ENCODE measurements around the gene DCAF17.

The DCAF17 gene

DNA sequence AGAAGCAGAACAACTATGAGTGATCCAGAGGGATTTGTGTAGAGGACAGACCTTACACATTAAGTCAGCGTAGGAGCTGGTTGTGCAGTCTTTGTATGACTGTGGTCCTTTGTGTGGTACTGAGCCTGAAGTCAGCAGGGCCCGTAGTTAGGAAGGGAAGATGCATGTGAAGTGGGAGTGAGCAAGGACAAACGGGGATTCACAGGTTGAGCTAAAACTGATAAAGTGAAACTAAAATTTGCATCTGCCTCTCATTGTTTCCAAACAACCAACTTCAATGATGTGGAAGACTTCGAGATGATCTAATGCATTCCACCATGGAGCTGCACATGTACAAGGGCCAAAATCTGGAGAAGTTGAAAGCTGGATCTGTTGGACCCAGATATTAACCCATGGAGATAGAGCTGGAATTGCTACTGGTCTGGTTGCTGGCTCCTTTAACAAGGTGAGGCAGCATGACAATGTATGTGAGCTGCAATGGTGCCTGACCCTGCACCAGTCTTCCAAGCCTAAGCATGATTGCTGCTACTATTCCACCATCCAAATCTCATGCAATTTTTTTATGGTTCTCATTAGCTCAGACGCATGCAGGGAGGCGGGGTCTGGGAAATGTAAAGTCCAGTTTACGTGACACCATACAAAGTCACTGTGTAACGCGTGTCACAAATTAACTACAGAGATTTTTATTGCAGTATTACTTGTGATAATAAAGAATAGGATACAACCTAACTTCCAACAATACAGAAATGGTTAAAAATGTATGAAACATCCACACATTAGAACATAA, 76.1 kb downstream of the DCAF17 start:
- Histone ChIP-seq H3K4me3 (replicated peaks; ENCODE audit: low read depth, low read length) (no peak overlapping the region), H3K27me3 (replicated peaks; ENCODE audit: control insufficient read depth, insufficient read depth, low read length) (no peaks in the 10 kb centered on the region), H3K36me3 (ENCODE audit: control insufficient read depth, insufficient read depth, low read length) (no peaks in the 10 kb centered on the region)
- DNase-seq (ENCODE audit: extremely low read depth, insufficient read length), result peak; percentile 28
- TF ChIP-seq, protein P1, sequence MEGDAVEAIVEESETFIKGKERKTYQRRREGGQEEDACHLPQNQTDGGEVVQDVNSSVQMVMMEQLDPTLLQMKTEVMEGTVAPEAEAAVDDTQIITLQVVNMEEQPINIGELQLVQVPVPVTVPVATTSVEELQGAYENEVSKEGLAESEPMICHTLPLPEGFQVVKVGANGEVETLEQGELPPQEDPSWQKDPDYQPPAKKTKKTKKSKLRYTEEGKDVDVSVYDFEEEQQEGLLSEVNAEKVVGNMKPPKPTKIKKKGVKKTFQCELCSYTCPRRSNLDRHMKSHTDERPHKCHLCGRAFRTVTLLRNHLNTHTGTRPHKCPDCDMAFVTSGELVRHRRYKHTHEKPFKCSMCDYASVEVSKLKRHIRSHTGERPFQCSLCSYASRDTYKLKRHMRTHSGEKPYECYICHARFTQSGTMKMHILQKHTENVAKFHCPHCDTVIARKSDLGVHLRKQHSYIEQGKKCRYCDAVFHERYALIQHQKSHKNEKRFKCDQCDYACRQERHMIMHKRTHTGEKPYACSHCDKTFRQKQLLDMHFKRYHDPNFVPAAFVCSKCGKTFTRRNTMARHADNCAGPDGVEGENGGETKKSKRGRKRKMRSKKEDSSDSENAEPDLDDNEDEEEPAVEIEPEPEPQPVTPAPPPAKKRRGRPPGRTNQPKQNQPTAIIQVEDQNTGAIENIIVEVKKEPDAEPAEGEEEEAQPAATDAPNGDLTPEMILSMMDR (IDR thresholded peaks at IDR 0.05; ENCODE audit: insufficient read depth, low read length, poor library complexity, severe bottlenecking), result no peak

DNA sequence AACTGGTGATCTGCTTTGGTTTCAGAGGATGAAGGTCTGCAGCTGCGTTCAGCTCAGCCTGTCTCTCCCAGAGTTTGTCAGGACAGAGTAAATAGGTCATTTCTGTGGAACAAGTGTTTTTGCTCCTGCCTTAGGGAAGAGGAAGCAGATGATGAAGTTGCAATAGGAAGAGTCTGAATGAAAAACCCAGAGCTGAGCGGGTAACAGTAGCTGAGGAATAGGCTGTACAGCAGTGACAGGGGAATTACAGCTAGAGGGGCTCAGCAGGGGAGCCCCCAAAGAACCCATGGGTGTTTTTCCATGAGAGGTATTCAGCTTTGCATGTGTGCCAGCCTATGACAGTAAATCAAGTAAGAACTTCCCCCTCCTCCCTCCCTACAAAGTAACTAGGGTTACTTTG, 78.0 kb downstream of the DCAF17 start:
- Histone ChIP-seq H3K36me3 (ENCODE audit: control insufficient read depth, insufficient read depth, low read length) (no peaks in the 10 kb centered on the region), H3K4me3 (replicated peaks; ENCODE audit: low read depth, low read length) (no peak overlapping the region), H3K27me3 (replicated peaks; ENCODE audit: control insufficient read depth, insufficient read depth, low read length) (no peaks in the 10 kb centered on the region)
- DNase-seq (ENCODE audit: extremely low read depth, insufficient read length), result no peak
- TF ChIP-seq, protein P1 (IDR thresholded peaks at IDR 0.05; ENCODE audit: insufficient read depth, low read length, poor library complexity, severe bottlenecking), result no peak

DNA sequence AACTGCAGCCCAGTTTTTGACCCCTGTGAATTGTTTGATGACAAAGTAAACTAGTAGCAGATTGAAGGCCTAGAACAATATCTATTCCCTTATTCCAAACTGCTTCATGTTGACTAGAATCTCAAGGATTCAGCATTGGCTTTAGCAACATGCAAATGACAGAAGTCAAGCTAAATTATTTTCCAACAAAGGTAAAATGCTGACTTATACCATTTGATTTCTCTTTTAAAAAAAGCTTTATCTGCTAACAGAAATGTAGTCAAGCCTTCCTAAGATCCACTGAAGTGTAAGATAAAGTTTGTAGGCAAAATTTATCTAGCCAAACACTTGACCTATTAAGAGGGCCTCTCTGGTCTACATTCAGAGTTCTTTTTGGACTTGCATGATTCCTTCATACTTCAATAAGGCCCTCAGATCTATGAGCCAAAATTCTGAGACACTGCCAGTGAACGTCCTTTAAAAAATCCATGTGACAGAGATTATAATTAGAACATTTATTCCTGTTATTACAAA, 78.7 kb downstream of the DCAF17 start:
- DNase-seq (ENCODE audit: extremely low read depth, insufficient read length), result no peak
- TF ChIP-seq, protein P1 (IDR thresholded peaks at IDR 0.05; ENCODE audit: insufficient read depth, low read length, poor library complexity, severe bottlenecking), result no peak
- Histone ChIP-seq H3K27me3 (replicated peaks; ENCODE audit: control insufficient read depth, insufficient read depth, low read length) (no peaks in the 10 kb centered on the region), H3K36me3 (ENCODE audit: control insufficient read depth, insufficient read depth, low read length) (no peaks in the 10 kb centered on the region), H3K4me3 (replicated peaks; ENCODE audit: low read depth, low read length) (no peak overlapping the region)

DNA sequence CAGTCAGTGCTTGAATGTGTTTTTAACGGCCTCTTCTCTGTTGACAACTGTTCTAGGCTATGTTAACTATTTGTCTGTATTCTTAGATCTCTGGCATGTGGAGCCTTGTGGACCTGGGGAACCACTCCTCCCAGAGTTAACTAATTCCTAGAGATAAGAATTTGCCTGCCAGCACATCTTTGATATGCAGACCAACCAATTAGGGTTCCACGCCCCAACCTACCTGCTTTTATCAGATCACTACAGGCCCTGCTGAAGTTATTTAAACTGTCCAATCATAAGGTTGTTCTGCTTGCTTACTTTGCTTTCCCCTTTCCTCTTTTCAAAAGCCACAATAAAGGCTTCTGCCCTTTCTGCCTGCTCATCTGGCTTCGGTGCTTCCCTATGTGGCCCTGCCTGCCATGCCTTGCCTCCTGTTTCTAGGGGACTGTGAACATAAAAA, 79.7 kb downstream of the DCAF17 start:
- DNase-seq (ENCODE audit: extremely low read depth, insufficient read length), result no peak
- H3K36me3 ChIP-seq (ENCODE audit: control insufficient read depth, insufficient read depth, low read length), result no peaks in the 10 kb centered on the region
- no peak overlapping the region for H3K4me3 ChIP-seq (replicated peaks; ENCODE audit: low read depth, low read length)
- H3K27me3 ChIP-seq (replicated peaks; ENCODE audit: control insufficient read depth, insufficient read depth, low read length), result no peaks in the 10 kb centered on the region
- TF ChIP-seq, protein P1 (IDR thresholded peaks at IDR 0.05; ENCODE audit: insufficient read depth, low read length, poor library complexity, severe bottlenecking), result no peak

DNA sequence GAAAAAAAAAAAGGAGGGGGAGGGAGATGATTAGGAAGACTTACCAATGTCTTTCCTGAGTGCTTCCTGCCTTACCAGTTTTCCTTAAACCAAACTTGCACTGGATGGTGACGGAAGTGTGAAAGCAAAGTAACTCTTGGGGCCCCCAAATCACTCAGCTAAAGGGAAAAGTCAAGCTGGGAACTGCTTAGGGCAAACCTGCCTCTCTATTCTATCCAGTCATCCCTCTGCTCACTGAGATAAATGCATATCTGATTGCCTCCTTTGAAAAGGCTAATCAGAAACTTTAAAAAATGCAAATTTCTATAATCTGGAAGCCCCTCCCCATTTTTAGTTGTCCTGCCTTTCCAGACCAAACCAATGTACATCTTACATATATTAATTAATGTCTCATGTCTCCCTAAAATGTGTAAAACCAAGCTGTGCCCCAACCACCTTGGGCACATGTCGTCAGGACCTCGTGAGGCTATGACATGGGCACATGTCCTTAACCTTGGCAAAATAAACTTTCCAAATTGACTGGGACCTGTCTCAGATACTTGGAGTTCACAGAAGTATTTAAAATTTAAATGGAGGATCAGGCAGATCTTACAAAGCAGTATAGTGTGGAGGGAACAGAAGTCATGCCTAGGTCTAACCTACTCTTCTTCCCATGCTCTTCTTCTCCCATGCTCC, 81.0 kb downstream of the DCAF17 start:
- no peak overlapping the region for H3K4me3 ChIP-seq (replicated peaks; ENCODE audit: low read depth, low read length)
- no peaks in the 10 kb centered on the region for H3K27me3 ChIP-seq (replicated peaks; ENCODE audit: control insufficient read depth, insufficient read depth, low read length)
- TF ChIP-seq, protein P1 (IDR thresholded peaks at IDR 0.05; ENCODE audit: insufficient read depth, low read length, poor library complexity, severe bottlenecking), result no peak
- H3K36me3 ChIP-seq (ENCODE audit: control insufficient read depth, insufficient read depth, low read length), result no peaks in the 10 kb centered on the region
- no peak for DNase-seq (ENCODE audit: extremely low read depth, insufficient read length)

Data from GM06990 (cell line).